HK-2 (cell line): ENCODE data around the gene MAMDC4.
"Not testable (repeated sequence)": the region's sequence is repeated elsewhere in the genome, so short reads cannot be mapped to it uniquely, and the experiment has no call there.

ENCODE experiments used
- DNase-seq: peaks from one replicate; pipeline ENCODE4 v3.0.0-alpha.2; 2018; ENCODE audit not compliant: unreplicated experiment

MAMDC4 gene

GRCh38 chr9:136839229-136840139 is 12.7 kb upstream of the MAMDC4 start:
- DNase-seq, result peak; percentile 28

DNA sequence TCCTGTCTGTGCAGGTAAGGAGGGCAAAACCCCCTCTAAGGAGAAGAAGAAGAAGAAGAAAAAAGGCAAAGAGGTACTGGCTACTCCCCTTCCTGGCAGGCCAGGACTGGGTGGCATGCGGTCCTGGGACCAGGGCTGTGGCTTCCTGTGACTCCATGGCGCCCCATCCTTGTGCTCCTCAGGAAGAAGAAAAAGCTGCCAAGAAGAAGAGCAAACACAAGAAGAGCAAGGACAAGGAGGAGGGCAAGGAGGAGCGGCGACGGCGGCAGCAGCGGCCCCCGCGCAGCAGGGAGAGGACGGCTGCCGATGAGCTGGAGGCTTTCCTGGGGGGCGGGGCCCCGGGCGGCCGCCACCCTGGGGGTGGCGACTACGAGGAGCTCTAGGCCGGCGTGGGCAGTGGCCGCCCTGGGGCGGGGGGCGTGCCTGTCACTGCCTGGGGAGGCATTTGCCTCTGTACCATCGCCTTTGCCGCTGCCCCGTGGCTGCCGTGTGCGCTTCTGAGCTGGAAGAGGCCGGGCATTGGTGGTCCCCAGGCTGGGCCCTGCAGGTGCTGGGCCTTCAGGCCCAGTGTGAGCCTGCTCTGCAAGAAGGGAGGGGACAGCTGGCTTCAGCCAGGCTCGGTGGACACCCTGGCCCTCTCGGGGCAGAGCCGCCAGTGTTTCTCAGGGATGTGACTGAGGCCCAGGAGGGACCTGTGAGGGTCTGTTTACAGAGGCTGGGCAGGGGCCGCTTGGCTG is 11.8 kb upstream of the MAMDC4 start:
- DNase-seq, result peak; percentile 42

DNA sequence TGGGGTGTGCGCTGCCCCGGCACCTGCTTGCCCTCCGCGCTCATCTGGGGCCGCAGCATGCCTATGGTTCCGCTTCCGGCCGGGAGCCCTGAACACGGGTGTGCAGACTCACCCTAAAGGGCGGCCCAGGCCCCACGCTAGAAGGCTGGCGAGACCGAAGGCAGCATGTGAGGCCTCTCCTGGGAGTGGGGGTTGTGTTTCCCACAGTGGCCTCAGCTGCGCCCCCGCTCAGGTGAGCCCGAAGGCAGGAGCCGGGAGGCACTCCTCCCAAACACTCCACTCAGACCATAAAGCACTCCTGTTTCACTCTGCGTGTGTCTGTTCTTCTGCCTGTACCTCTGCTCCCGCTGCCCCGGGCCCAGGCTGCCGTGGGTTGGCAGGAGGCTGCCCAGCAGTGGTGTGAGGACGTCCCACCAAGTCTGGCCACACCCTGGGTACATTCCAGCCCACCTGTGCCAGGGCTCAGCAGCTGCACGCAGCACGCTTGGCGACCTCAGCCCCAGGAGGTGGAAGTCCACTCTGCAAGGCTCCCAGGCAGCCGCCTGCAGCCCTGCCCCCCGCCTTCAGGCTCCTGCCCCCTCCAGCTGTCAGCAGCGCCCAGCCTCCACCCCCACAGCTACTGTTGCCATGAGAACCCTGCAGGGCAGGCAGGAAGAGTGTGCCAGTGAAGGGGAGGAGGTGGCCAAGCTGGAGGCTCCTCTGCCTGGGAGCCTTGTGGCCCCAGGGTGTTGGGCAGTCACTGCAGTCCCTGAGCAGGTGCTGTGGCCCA is 11.1 kb upstream of the MAMDC4 start:
- peak; percentile 87 for DNase-seq

GRCh38 chr9:136841646-136842379 is 10.3 kb upstream of the MAMDC4 start:
- DNase-seq, result not testable (repeated sequence)

- DNase-seq, result peak; percentile 76
Measured at GRCh38 chr9:136842380-136842948, 9.7 kb upstream of the MAMDC4 start, which contains the start of gene AJM1. Gene AJM1, plus strand, starts transcription at chr9:136842478. Its CDS starts 1,937 bp downstream, at chr9:136844415.

DNA sequence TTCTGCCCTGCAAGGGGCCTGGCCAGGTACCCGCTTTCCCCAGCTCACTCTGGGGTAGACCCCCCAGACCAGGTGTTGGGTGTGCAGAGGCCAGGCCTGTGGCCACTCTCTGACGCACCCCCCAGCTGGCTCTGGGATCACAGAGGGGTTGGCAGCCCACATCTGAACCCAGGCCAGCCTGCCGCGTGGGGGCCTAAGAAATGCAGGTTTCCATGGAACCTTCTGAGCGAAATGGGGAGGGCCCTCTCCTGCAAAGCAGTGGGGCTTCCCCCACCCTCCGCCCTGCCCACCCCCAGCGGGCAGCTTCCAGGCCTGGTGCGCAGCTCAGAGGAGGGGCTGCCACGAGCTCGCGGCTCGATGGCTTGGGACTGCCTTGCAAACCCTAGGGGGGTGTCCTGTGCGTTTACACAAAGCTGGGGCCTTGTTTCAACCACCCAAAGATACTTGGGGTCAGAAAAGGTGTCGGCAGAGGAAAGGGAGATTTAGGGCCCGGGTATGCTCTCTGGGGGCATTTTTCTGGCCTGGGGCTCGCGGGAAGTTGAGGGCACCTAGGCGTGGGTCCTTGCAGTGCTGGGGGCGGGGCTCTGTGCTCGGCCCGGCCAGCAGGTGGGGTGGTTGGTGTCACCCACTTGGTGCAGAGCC is 8.9 kb upstream of the MAMDC4 start:
- DNase-seq, result not testable (repeated sequence)

DNA sequence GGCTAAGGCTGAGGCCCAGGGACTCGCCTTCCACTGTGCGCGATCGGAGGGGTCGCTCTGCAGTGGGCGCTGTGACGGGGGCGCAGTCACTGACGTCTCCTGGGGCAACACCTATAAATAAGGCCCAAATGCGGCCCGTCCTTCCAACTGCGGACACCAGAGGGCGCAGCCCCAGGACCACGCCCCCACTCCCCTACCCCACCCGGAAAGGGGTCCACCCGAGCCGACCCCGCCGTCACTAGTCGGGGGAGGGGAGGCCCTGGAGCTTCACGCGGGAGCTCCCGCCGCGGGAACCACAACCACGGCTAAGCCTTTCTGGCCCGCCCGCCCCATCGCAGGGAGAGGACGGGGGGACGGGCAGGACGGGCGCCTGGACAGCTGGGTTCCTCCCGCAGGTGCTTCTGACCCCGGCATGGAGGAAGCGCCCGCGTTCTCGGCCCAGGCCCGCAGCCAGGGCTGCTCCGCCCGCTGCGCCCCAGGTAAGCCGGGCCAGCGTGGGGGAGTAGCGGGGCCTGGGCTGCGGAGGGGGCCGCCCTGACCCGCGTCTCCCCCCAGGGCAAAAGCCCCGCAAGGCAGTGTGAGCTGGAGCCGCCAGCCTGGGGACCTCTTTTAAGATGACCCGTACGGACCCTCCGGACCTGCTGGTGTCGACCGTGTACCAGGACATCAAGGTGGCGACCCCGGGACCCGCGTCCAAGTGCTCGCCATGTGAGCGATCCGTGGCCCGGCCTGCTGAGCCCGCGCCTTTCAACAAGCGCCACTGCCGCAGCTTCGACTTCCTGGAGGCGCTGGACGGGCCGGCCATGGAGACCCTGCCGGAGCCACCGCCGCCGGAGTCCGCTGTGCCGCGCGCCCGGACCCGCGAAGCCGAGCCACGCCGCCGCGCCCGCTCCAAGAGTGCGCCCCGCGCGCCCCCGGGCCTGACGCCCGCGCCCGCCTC is 8.1 kb upstream of the MAMDC4 start:
- peak; percentile 30 for DNase-seq

DNA sequence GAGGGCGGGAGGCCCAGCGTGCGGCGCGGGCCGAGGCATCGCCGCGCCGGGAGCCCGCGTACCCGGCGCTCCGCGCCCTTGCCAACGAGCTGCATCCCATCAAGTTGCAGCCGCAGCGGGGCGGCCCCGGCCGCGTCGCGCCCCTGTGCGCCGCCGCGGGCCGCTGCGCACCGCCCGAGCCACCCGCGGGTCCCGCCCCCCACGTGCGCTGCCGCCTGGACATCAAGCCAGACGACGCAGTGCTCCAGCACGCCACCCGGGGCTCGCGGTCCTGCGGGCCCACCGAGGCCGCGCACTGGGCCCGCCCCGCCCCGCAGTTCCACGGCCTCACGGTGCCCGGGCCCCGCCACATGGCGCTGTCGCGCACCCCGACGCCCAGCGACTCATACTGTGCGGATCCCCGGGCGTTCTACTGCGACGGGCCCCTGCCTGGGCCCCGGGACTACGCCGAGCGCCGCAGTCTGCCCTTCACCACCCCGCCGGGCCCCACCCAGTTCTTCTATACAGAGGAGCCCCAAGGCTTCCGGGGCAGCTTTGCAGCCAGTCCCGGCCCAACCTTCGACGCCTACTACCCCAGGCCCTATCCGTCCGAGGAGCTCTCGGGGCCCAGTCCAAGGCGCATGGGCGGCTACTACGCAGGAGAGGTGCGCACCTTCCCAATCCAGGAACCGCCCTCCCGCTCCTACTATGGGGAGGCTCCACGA is 7.2 kb upstream of the MAMDC4 start:
- no peak for DNase-seq

- DNase-seq, result no peak
Measured at GRCh38 chr9:136845465-136846260, 6.5 kb upstream of the MAMDC4 start.

DNA sequence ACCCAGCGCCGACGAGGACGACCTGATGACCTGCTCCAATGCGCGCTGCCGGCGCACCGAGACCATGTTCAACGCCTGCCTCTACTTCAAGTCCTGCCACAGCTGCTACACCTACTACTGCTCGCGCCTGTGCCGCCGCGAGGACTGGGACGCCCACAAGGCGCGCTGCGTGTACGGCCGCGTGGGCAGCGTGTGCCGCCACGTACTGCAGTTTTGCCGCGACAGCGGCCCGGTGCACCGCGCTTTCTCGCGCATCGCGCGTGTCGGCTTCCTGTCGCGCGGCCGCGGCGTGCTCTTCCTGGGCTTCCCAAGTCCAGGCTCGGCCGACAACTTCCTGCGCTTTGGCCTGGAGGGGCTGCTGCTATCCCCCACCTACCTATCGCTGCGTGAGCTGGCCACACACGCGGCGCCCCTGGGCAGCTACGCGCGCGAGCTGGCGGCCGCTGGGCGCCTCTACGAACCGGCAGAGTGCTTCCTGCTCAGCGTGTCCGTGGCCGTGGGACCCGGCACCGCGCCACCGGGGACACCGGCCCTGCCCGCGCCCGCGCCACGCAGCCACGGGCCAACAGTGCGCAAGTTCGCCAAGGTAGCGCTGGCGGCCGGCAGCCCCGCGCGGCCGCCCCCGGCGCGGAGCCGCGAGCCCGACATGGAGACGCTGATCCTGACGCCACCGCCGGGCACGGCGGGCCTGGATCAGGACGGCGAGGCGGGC is 5.6 kb upstream of the MAMDC4 start:
- no peak for DNase-seq

DNA sequence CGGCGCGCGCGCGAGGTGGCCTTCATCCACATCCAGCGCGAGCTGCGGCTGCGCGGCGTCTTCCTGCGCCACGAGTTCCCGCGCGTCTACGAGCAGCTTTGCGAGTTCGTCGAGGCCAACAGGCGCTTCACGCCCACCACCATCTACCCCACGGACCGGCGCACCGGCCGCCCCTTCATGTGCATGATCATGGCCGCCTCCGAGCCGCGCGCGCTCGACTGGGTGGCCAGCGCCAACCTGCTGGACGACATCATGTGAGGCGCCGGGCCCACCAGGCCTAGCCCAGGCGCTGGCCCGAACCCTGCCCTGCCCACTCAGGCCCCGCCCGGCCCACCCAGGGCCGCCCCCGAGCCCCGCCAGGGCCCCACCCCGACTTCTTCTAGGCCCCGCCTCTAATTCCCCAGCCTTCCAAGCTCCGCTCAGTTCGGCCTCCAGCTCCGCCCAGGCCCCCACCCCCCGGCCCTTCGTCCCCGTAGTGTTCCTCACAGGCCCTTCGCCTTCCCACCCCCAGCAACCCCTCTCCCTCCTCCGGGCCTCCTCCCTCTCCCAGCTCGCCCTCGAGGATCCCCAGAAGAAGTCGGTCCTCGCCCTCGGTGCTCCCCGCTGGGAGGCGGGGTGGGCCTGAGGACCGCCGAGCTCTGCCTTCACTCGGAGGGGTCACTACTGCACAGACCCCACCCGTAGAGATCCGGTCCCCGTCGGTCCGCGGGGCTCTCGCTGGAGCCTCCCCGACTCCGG is 4.9 kb upstream of the MAMDC4 start:
- peak; percentile 96 for DNase-seq

GRCh38 chr9:136847826-136848392 is 4.2 kb upstream of the MAMDC4 start:
- DNase-seq, result peak; percentile 95

- DNase-seq, result peak; percentile 61
Measured at GRCh38 chr9:136848393-136849037, 3.6 kb upstream of the MAMDC4 start.

DNA sequence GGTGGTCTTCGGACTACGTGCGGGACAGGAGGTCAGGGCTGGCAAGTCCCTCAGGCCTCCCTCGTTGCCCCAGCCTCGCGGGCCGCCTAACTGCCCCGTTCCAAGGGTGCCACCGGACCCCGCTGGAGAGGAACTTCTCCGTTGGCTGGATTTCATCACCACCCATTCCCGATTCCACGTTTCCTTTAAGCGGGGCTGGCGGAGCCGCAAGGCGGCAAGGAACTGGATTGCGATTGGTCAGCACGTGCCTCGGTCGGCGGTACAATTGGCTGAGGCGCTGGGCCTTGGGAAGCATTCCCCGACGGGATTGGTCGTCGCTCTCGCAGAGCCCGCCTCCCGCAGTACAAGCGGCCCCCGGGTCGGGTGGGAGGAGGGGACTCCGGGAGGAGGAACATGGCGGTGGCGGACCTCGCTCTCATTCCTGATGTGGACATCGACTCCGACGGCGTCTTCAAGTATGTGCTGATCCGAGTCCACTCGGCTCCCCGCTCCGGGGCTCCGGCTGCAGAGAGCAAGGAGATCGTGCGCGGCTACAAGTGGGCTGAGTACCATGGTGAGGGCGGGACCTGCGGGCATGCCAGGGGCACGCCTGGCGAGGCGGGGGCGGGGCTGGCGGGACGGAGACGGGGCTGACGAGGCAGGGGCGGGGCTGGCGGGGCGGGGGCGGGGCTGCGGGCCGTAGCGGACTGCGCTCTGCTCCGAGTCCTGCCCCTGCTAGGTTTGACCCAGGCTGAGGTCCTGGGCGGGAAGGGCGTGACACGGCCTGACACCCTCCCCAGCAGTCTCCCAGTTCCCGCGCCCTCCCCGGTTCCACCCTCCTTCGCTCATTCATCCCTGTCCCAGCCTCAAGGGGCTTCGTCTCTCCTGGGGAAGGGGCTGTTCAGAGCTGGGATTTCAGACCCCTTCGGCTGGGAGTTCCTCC is 2.8 kb upstream of the MAMDC4 start, which contains the start of gene PHPT1:
Gene PHPT1, plus strand, starts transcription at position 372 of the 922 bp plus-strand sequence. Its CDS starts 22 bp downstream, at position 394.
- peak; percentile 99 for DNase-seq
